GM23338 (cell line): ENCODE results near the gene ZC3H13.

Experiments
- CREB1 ChIP-seq: fragments of 250-450 bp; sonication (Bioruptor Pico); IDR thresholded peaks from 2 replicates; pipeline ENCODE4 v1.5.0; 2020; ENCODE audit warnings: low read depth, mild to moderate bottlenecking, moderate library complexity
- CTCF ChIP-seq, 2 experiments: fragments of 200-600 bp in 1 of 2; sonication (generic) in 1 of 2; conservative IDR thresholded peaks; 2 replicates each; pipeline versions ENCODE4 v1.5.1 to v1.6.1; 2016 to 2017; ENCODE audit warnings: antibody characterized with exemption in 2 of 2, low read depth in 2 of 2, mild to moderate bottlenecking in 2 of 2, moderate library complexity in 1 of 2
- ETS1 ChIP-seq: IDR thresholded peaks from 2 replicates; pipeline ENCODE4 v1.6.1; 2016; ENCODE audit warnings: antibody characterized with exemption
- EZH2 ChIP-seq: fragments of 200-600 bp; sonication (generic); IDR thresholded peaks from one replicate; pipeline ENCODE4 v1.8.0; 2017; ENCODE audit warnings: antibody characterized with exemption, mild to moderate bottlenecking, low read depth; ENCODE audit not compliant: unreplicated experiment
- EZH2phosphoT487 ChIP-seq: fragments of 200-600 bp; sonication (generic); IDR thresholded peaks from one replicate; pipeline ENCODE4 v1.8.1; 2018; ENCODE audit warnings: antibody characterized with exemption; ENCODE audit not compliant: unreplicated experiment
- JUNB ChIP-seq: IDR thresholded peaks from one replicate; pipeline ENCODE4 v1.6.1; 2016; ENCODE audit warnings: antibody characterized with exemption; ENCODE audit not compliant: unreplicated experiment
- NANOG ChIP-seq: IDR thresholded peaks from 2 replicates; pipeline ENCODE4 v1.6.1; 2016; ENCODE audit warnings: antibody characterized with exemption, borderline replicate concordance
- POLR2AphosphoS5 ChIP-seq: IDR thresholded peaks from 2 replicates; pipeline ENCODE4 v1.6.1; 2016; ENCODE audit warnings: antibody characterized with exemption, low read depth
- REST ChIP-seq: IDR thresholded peaks from one replicate; pipeline ENCODE4 v1.6.1; 2018; ENCODE audit warnings: antibody characterized with exemption; ENCODE audit not compliant: unreplicated experiment
- STAT1 ChIP-seq: IDR thresholded peaks from one replicate; pipeline ENCODE4 v1.6.1; 2016; ENCODE audit warnings: antibody characterized with exemption; ENCODE audit not compliant: unreplicated experiment
- ZNF114 ChIP-seq: fragments of 250-450 bp; sonication (Bioruptor Pico); IDR thresholded peaks from 2 replicates; pipeline ENCODE4 v1.5.0; 2020; ENCODE audit warnings: mild to moderate bottlenecking, moderate library complexity
- ZNF331 ChIP-seq: fragments of 250-450 bp; sonication (Bioruptor Pico); IDR thresholded peaks from 2 replicates; pipeline ENCODE4 v1.5.0; 2020; ENCODE audit warnings: low read depth, mild to moderate bottlenecking, moderate library complexity
- ZNF462 ChIP-seq: fragments of 250-450 bp; sonication (Bioruptor Pico); IDR thresholded peaks from 2 replicates; pipeline ENCODE4 v1.5.0; 2020; ENCODE audit warnings: mild to moderate bottlenecking, moderate library complexity

GRCh38 chr13:45989607-45990006 lies 62.9 kb downstream of the ZC3H13 start:
- TF ChIP-seq CTCF (conservative IDR thresholded peaks at IDR 0.05; ENCODE audit: low read depth in 2 of 2) (no peak), EZH2phosphoT487 (no peak), POLR2AphosphoS5 (no peak), REST (no peak), EZH2 (no peak), CREB1 (CRISPR knock-in tag) (no peak), STAT1 (no peak), JUNB (no peak), ZNF331 (no peak), ETS1 (no peak), NANOG (no peak), ZNF462 (CRISPR knock-in tag) (no peak), ZNF114 (CRISPR knock-in tag) (no peak)
